T-helper 2 cell treated with Interferon-gamma antibody and Interleukin-4, amounts not matched to agents 100 ng/mL and 5 ng/mL, for 36 hours (primary cell): ENCODE data around the gene SPINK2. TPM values are rescaled to one million over a fixed set of nuclear protein-coding genes. Genes with fewer than 3 reads are reported as not detected.

Experiments
- intact Hi-C: fragments of 100-400 bp; cut with micrococcal nuclease; formaldehyde crosslinking; loops from one replicate; pipeline ENCODE4 v1.15.1; 2023
- total RNA-seq: library from RNA; stranded (reverse); gene quantifications from 2 replicates; pipeline ENCODE4 v1.2.3, GENCODE V29; 2022

Gene SPINK2, protein sequence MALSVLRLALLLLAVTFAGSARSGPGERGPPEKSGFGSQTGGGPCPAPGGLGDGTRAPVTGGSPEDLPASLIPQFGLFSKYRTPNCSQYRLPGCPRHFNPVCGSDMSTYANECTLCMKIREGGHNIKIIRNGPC
- total RNA-seq, result 1.5 and 1.9 TPM in 2 replicates

GRCh38 chr4:56821381-56822243 is at the start of gene SPINK2:
TSS of gene SPINK2 (minus strand) at chr4:56821701. CDS start at chr4:56821662, 39 bp downstream.
- intact Hi-C loops, result loop anchor here (2.0 to 5.0 kb wide), 3 partner anchors 15 to 384 kb away; partner anchors contain the start of genes PAICS, PPAT and REST

- intact Hi-C loops, result no loop called here
Observed at GRCh38 chr4:56870946-56871345, 49.4 kb upstream of the SPINK2 start.

DNA sequence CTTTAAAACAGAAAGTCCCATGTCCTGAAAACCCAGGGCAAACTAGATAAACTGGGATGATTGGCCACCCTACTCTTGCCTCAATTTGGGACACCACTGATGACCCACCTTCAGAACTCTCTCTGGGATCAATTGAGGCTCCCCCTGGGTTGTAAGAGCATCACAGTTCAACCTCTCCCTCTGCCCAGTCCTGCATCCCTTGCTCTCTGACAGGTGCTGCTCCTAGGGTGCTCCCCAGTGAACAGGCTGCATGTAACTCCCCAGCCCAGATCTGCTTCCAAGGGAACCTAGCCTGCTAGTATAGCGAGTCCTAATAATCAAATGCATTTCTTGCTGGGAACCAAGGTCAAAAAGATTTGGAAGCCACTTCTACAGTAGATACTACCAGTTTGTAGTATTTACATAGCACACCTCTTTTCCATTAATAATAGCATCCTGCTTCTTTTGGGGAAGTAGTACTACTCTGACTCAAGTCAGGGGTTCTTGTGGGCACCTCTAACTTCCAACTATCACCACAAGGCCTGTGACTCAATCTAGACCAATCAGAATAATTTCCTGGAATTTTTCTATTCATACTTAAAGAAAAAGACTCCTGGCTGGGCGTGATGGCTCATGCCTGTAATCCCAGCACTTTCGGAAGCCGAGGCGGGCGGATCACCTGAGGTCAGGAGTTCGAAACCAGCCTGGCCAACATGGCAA is 42.1 kb upstream of the SPINK2 start:
- intact Hi-C loops, result loop anchor here (10.0 kb wide), 1 partner anchor 61 kb away; no protein-coding TSS in a partner anchor

- intact Hi-C loops, result loop anchor here (10.0 kb wide), 1 partner anchor 63 kb away; no protein-coding TSS in a partner anchor
Observed at GRCh38 chr4:56861360-56861759, 39.9 kb upstream of the SPINK2 start.

GRCh38 chr4:56860781-56861180 is 39.3 kb upstream of the SPINK2 start:
- intact Hi-C loops, result loop anchor here (10.0 kb wide), 1 partner anchor 64 kb away; no protein-coding TSS in a partner anchor

- intact Hi-C loops, result loop anchor here (10.0 kb wide), 1 partner anchor 65 kb away; no protein-coding TSS in a partner anchor
Observed at GRCh38 chr4:56859841-56860240, 38.3 kb upstream of the SPINK2 start.

GRCh38 chr4:56857601-56858309 is 36.3 kb upstream of the SPINK2 start:
- intact Hi-C loops, result no loop called here

DNA sequence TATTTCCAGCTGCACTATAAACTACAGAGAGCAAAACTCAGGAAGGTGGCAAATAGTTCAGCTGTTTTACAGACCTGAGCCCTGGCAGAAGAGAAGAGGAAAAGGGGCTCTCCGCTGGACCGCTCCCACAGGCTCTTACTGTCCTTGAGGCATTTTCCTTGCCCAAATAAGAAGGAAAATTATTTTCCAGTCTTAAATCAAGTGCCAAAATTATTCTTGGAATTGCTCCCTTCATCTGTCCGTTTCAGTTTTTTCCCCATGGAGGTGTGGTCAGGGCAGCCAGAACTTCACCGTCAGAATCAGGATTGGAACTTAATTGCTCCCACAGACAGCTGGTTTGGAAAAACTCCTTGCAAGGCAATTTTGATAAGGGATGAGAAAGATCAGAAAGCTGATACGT is 35.2 kb upstream of the SPINK2 start:
- intact Hi-C loops, result no loop called here

DNA sequence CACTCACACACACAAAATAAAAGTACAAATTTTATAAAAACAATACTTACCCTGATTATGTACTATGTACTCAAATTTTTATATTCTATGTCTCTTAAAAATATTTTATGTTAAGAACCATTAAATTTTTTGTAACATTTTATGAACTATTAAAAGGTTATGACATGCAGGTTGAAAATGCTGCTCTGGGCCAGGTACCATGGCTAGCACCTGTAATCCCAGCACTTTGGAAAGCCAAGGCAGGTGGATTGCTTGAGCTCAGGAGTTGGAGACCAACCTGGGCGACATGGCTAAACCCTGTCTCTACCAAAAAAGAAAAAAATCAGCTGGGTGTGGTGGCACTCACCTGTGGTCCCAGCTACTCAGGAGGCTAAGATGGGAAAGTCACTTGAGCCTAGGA is 29.4 kb upstream of the SPINK2 start:
- intact Hi-C loops, result no loop called here

- intact Hi-C loops, result no loop called here
Observed at GRCh38 chr4:56844802-56845580, 23.5 kb upstream of the SPINK2 start.

GRCh38 chr4:56843421-56843899 is 22.0 kb upstream of the SPINK2 start:
- intact Hi-C loops, result no loop called here

DNA sequence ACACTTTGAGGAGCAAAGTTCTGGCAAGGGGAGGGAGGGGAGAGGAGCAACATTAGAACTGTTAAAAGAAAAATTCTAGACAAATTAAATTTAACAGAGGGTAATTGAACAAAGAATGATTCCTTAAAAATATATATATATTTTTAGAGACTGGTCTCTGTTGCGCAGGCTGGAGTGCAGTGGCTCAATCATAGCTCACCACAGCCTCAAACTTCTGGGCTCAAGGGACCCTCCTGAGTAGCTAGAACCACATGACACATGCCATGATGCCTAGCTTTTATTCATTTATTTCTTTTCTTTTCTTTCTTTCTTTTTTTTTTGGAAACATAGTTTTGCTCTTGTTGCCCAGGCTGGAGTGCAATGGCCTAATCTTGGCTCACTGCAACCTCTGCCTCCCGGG is 19.1 kb upstream of the SPINK2 start:
- intact Hi-C loops, result no loop called here

DNA sequence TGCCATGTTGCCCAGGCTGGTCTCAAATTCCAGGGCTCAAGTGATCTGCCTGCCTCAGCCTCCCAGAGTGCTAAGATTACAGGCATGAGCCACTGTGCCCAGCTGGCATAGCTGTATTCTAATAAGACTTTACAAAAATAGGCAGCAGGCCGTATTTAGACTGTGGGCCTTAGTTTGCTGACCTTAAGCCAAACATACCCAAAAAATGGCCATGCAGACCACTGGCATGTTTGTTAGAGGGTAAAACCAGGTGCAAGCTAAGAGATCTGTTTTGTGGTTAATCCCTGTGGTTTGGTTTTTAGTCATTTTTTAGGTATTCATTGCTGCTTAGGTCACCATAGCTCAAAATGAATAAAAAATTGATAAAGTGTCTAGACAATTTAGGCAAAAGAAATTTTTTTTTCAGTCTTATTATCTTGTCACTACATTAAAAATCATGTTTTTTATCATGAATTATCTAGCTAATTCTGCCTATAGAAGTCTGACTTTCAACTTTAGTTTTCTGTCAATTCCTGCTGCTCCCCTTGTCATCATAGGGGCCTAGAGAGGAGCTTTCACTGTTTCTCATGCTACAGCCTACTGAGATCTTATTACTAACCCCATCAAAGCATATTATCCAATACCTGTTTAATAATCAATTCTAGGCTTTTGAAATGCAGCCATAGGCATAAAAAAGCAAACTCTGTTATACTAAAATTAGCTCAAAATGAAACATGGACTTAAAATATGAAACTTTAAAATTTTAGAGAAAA is 7.5 kb upstream of the SPINK2 start:
- intact Hi-C loops, result no loop called here

- intact Hi-C loops, result loop anchor here (5.0 kb wide), 2 partner anchors 83 to 387 kb away; partner anchors contain the start of genes PAICS, PPAT and REST
Observed at GRCh38 chr4:56823933-56824600, 2.6 kb upstream of the SPINK2 start.

GRCh38 chr4:56818797-56819196 is 2.7 kb downstream of the SPINK2 start:
- intact Hi-C loops, result loop anchor here (5.0 kb wide), 2 partner anchors 61 to 166 kb away; no protein-coding TSS in a partner anchor

DNA sequence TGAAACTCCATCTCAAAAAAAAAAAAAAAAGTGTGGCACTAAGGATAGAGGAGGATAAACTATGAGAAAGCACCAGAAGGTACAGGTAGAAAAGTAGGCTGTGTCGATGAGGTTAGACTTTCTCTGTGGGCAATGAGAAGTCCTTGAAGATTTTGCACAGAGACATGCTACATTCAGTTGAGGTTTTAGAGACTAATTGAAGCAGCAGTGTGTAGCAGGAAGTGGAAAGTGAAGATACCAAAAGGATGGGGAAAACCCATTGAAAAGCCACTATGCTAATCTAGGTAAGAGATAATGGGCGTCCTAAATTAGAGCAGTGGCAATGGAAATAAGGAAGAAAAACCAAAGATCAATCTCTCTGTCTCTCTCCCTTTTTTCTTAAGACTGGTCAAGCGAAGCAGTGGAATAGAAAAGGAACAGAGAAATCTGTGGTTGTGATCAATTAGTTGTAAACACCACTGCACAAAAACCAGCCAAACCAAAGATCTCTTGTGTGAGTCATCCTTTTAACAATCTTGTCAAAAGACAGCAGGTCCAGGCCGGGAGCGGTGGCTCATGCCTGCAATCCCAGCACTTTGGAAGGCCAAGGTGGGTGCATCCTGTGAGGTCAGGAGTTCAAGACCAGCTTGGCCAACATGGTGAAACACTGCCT is 3.5 kb downstream of the SPINK2 start:
- intact Hi-C loops, result loop anchor here (5.0 kb wide), 2 partner anchors 61 to 166 kb away; no protein-coding TSS in a partner anchor

GRCh38 chr4:56806666-56807065 is 14.8 kb downstream of the SPINK2 start:
- intact Hi-C loops, result loop anchor here (1.0 to 10.0 kb wide), 2 partner anchors 9 to 262 kb away; no protein-coding TSS in a partner anchor

DNA sequence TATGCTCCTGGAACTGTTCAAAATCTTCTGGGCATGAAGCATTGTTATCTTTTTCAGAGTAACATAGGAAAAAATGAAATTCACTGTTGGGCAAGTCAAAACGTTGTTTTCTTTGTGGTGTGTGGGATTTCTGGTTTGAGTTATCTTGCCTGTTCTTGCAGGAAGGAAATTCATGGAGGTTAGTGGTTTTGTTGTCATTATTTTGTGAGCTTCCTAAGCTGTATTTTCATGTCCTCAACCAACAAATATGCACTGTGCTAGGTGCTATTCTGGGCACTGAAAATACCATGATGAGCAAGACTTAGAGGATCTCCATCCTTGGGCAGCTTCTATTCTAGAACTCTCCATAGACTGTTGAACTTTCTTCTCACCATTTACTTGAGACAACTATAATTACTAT is 16.9 kb downstream of the SPINK2 start:
- intact Hi-C loops, result loop anchor here (5.0 to 10.0 kb wide), 3 partner anchors 152 to 260 kb away; partner anchors contain the start of genes NOA1 and POLR2B
